Measurements from ENCODE around the gene ZNF585A.

GRCh38 chr19:37136111-37136510, 36.4 kb downstream of the ZNF585A start:
- TF ChIP-seq, protein P1, sequence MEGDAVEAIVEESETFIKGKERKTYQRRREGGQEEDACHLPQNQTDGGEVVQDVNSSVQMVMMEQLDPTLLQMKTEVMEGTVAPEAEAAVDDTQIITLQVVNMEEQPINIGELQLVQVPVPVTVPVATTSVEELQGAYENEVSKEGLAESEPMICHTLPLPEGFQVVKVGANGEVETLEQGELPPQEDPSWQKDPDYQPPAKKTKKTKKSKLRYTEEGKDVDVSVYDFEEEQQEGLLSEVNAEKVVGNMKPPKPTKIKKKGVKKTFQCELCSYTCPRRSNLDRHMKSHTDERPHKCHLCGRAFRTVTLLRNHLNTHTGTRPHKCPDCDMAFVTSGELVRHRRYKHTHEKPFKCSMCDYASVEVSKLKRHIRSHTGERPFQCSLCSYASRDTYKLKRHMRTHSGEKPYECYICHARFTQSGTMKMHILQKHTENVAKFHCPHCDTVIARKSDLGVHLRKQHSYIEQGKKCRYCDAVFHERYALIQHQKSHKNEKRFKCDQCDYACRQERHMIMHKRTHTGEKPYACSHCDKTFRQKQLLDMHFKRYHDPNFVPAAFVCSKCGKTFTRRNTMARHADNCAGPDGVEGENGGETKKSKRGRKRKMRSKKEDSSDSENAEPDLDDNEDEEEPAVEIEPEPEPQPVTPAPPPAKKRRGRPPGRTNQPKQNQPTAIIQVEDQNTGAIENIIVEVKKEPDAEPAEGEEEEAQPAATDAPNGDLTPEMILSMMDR (conservative IDR thresholded peaks at IDR 0.05) = no peak
- TF ChIP-seq EZH2 (IDR thresholded peaks at IDR 0.05; ENCODE audit: low read depth) = no peak

Measured in PC-9 (cell line).